ENCODE measurements around the gene NDUFAB1.

Gene NDUFAB1

GRCh38 chr16:23607726-23608125, 11.6 kb upstream of the NDUFAB1 start:
- no peak for TF ChIP-seq CTCF (IDR thresholded peaks at IDR 0.05; ENCODE audit: borderline replicate concordance, control extremely low read depth, extremely low read depth, insufficient read depth, missing control alignments)
- in situ Hi-C loops (cut with MboI; ENCODE audit: low sequenced_read_pairs, unreplicated experiment) = no loop called here
- DNase-seq (ENCODE audit: low spot score) = no peak

GRCh38 chr16:23597003-23597756, 1.1 kb upstream of the NDUFAB1 start:
- in situ Hi-C loops (cut with MboI; ENCODE audit: low sequenced_read_pairs, unreplicated experiment) = no loop called here
- DNase-seq (ENCODE audit: low spot score) = peak; percentile 49
- TF ChIP-seq CTCF (IDR thresholded peaks at IDR 0.05; ENCODE audit: borderline replicate concordance, control extremely low read depth, extremely low read depth, insufficient read depth, missing control alignments) = peak; percentile 45

GRCh38 chr16:23595246-23595950, 718 bp downstream of the NDUFAB1 start:
- no peak for TF ChIP-seq CTCF (IDR thresholded peaks at IDR 0.05; ENCODE audit: borderline replicate concordance, control extremely low read depth, extremely low read depth, insufficient read depth, missing control alignments)
- in situ Hi-C loops (cut with MboI; ENCODE audit: low sequenced_read_pairs, unreplicated experiment) = no loop called here
- DNase-seq (ENCODE audit: low spot score) = no peak

- no peak for TF ChIP-seq CTCF (IDR thresholded peaks at IDR 0.05; ENCODE audit: borderline replicate concordance, control extremely low read depth, extremely low read depth, insufficient read depth, missing control alignments)
- in situ Hi-C loops (cut with MboI; ENCODE audit: low sequenced_read_pairs, unreplicated experiment) = no loop called here
- DNase-seq (ENCODE audit: low spot score) = no peak
Observed at GRCh38 chr16:23594186-23594585, 1.9 kb downstream of the NDUFAB1 start.

- in situ Hi-C loops (cut with MboI; ENCODE audit: low sequenced_read_pairs, unreplicated experiment) = no loop called here
- no peak for TF ChIP-seq CTCF (IDR thresholded peaks at IDR 0.05; ENCODE audit: borderline replicate concordance, control extremely low read depth, extremely low read depth, insufficient read depth, missing control alignments)
- no peak for DNase-seq (ENCODE audit: low spot score)
Observed at GRCh38 chr16:23590181-23590580, 5.9 kb downstream of the NDUFAB1 start.

GRCh38 chr16:23587726-23588125, 8.4 kb downstream of the NDUFAB1 start:
- in situ Hi-C loops (cut with MboI; ENCODE audit: low sequenced_read_pairs, unreplicated experiment) = no loop called here
- DNase-seq (ENCODE audit: low spot score) = no peak
- no peak for TF ChIP-seq CTCF (IDR thresholded peaks at IDR 0.05; ENCODE audit: borderline replicate concordance, control extremely low read depth, extremely low read depth, insufficient read depth, missing control alignments)
